HuH-7 (cell line): Measurements from ENCODE around the gene ZNF330.

Experiments
- DNase-seq: peaks from one replicate; pipeline ENCODE4 v3.0.0; 2011; ENCODE audit warnings: low spot score

The ZNF330 gene

DNA sequence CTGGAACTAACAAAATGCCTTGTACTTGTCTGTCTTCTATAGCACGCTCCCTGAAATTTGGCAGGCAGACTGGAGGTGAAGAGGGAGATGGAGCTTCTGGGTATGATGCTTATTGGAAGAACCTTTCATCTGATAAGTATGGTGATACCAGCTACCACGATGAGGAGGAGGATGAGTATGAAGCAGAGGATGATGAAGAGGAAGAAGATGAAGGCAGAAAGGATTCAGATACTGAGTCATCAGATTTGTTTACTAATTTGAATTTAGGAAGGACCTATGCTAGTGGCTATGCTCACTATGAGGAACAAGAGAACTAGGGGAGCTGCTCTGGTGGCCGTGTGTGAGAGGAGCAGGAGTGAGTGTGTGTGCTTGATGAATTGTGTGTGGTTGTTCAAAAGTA, 13.0 kb downstream of the ZNF330 start:
- no peak for DNase-seq

DNA sequence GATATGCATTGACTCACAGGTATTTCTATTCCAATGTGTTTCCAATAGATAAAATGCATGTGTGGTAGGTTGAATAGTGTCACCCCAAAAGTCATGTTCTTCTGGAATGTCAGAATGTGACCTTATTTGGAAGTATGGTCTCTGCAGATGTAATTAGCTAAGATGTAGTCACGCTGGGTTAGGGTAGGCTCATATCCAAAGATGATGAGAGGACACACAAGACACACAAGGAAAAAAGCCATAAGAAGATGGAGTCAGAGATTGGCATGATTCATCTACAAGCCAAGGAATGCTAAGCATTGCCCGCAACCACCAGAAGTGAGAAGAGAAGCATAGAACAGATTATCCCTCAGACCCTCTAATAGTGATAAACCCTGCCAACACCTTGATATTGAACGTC, 17.5 kb downstream of the ZNF330 start:
- DNase-seq, result no peak

DNA sequence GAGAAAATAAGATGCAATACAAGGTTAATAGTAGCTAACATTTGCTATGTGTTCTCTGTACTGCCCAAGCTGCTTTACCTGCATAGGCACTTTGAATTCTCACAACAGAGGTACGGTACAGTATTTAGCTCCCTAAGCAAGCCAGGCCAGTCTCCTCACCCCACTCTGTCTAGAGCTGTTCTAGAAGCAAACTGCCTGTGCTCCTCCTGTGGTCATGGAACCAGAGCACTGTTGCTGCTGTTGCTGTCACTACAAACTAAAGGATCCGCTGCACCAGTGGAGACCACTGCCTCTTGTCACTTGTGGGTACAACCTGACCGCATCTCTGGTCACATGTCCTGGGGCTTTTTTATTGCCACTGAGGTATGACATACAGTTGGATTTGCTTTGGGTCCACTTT, 19.6 kb downstream of the ZNF330 start:
- DNase-seq, result no peak

DNA sequence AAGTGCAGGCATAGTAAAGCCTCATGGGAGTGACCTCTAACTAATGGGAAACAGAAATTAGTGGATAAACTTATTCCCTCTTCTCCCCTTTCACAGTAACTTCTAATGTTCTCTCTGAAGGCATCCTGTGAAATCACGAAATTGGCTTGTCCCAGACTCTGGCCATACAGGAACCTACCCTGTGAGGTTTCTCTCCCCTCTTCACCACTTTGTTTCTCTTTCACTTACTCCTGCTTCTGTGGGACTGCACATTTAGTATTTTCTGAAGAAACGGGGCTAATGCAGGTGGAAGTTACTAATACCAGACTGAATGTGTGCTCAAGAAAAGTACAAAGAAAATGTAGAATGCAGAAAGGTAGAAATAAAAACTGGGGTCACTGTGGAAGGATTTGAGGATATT, 20.0 kb downstream of the ZNF330 start:
- no peak for DNase-seq

DNA sequence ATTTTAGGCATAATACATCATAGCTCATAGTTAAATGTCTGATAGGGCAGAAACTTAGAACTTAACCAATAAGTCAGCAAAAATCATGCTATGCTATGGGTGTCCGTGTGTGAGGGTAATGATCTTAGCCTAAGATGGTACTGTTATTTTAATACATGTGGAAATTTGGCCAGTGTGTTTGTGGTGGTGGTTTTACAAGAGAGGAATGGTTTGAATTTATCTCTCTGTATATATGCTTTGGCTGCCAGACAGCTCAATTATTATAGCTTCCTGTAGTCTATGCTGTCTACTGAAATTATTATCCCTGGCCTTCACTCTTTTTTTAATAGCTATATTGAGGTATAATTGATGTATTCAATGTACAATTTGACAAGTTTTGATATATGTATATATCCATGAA, 21.3 kb downstream of the ZNF330 start:
- DNase-seq, result no peak

DNA sequence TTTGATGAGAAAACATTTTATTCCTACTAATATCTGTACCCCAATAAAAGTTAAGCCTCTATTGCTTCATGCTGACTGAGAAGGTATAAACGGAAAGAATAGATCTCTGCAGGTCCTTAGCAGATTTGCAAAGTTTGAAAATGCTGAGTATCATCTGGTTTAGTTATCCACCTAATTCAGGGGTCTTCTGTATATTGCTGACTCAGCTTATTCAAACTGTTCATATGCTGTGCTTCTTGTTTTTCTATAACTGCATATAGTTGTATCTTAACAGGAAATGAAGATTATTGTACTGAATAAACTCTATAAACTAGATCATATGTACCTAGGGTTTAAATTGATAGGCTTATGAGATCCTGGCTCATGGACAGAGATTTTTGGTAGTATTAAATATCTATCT, 23.7 kb downstream of the ZNF330 start:
- no peak for DNase-seq

DNA sequence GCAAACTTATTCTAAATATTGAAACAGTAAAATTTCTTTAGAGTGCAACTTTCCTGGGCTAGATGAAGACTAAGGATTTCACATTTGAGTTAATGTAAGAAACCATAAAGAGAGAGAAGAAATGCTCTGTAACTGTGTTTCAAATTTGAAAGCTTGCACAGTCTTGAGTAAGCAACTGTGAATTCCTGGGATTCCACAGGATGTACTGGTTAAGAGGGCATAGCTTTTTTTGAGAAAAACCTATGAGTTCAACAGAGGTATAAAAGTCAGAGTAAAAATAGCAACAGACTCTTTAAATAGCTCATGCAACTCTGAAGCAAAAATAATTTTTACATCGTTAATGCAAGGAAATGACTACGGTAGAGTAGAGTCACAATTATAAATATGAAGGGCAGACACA, 25.5 kb downstream of the ZNF330 start:
- DNase-seq, result no peak

DNA sequence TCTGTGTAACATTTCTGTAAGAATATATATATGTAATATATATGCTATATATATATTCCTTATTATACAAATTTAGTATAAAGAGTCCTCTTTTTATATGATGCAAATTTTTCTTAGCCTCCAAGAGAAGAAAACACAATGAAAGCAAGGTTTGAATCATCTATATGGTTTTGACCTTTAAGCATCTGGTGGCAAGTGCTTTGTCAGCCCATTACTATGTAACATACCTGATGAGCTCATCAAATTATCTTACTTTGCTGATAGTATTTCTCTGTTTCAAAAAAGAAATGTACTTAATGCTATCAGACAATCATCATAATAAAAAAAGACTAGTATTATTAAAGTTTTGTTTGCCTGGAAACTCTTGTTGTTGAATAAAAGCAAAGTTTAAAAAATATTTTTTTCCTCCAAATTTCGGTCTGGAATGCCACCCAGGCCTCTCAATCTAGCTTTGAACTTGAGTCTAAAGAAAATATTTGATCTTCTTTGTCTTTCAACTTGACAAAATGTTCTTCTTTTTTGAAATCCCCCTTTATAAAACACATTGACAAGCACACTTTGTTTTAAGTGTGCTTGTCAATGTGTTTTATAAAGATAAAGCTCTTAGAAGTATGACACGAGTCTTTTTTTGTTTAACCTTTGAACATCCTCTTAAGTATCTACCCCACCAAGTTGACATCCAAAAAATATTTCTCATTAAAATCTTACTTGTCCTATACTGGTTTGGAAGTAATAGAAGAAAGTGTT, 26.2 kb downstream of the ZNF330 start:
- no peak for DNase-seq

DNA sequence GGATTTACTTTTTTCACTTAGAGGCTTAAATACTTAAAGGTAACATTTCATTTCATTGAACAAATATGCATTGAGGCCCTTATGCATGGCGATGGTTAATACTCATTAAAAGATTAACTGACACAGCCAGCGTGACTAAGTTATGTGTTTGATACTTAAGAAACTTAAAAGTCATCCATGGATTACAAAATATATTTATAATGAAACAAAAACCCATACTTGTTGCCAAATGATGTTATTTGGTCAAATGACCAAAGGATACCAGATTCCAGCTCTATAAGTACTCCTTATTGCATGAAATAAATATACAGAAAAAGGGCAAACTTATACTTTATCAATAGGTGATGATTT, 26.7 kb downstream of the ZNF330 start:
- DNase-seq, result no peak

DNA sequence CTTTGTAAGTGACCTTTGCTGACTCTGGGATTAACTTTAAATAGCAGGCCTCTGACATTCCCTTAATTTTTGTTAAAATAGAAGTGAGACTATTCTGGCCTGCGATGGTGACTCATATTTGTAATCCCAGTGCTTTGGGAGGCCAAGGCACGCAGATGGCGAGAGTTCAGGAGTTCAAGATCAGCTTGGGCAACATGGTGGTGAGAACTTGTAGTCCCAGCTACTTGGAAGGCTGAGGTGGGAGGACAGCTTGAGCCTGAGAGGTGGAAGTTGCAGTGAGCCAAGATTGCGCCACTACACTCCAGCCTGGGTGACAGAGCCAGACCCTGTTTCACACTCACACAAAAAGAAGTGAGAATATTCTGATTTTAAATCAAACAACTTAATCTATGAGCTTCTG, 27.3 kb downstream of the ZNF330 start:
- no peak for DNase-seq

DNA sequence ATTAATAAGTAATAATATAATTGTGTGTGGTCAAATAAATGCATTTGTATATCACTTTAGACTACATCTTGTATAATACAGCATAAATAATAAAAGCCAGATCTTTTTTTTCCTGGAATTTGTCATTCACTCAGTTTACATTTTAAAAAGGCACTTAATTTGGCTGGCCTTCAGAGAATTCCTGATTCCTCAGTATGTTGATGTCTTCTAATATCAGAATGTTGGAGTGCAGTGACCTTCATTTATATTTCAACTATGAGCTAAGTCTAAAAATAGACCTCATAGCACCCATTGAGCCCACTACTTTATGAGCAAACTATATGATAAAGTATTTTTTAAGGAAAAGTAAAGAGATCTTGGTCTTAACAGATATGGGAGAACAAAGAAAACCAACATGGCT, 27.8 kb downstream of the ZNF330 start:
- DNase-seq, result no peak

DNA sequence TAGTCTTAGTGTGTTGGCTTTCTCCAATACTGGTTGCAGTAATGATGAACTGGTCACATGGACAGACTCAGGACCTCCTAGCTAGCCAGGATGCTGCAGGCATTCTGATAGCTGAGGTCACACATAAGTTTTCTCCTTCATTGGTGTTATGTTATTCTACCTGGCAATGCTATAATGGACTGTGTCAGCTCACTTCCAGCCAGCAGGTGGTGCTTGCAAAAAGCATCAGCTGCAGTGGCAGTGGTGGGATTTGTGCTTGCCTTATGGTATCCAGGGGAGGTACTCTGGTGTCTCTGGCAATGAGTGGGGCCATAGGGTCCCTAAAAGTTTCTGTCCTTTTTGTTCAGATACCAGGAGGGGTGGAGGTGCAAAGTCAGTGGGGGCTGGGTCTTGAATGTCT, 33.6 kb downstream of the ZNF330 start:
- DNase-seq, result no peak

DNA sequence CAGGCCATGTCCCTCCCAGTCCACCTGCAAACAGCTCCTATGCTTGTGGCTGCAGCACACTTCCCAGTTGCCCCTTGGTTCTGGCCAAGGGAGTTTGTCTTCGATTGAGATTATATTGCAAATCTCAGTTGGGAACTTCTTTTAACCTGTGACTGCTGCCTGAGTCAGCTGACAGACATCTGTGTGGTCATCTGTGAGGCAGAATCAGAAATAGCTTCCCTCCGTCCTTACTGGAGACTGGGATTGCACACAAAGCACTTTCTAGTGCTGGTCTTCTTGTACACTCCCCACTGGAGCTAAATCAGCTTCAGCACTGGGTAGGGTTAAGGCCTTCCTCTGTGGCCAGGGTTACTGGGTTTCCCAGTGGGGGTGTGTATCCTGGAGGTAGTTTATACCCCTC, 34.3 kb downstream of the ZNF330 start:
- DNase-seq, result no peak

DNA sequence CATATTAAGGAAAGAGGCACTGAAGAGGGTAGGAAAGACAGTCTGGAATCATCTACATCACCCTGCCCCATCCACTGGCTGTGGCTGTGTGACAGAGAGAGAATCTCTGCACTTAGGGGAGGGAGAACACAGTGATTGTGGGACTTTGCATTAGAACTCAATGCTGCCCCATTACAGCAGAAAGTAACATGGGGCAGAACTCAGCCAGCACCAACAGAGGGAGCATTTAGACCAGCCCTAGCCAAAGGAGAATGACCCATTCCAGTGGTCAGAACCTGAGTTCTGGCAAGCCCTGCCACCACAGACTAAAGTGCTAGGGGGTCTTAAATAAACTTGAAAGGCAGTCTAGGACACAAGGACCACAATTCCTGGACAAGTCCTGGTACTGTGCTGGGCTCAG, 37.9 kb downstream of the ZNF330 start:
- DNase-seq, result no peak

DNA sequence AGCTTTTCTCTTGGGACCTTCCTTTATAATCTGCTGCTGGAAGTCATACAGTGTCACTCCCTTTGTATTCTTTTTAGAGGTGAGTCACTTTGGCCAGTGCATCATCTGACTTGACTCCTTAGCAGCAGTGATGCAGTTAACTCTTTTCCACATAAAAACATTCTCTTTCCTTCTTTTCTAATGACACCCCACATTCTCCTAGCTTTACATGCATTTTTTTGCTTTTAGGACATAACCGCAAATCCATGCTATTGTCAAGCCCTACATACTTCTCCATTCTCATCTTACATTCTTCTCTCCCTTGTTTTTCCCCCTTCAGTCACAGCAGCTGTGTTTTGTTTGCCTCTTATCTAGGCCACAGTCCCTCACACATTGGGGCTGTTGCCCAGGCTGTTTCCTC, 55.1 kb downstream of the ZNF330 start:
- no peak for DNase-seq

DNA sequence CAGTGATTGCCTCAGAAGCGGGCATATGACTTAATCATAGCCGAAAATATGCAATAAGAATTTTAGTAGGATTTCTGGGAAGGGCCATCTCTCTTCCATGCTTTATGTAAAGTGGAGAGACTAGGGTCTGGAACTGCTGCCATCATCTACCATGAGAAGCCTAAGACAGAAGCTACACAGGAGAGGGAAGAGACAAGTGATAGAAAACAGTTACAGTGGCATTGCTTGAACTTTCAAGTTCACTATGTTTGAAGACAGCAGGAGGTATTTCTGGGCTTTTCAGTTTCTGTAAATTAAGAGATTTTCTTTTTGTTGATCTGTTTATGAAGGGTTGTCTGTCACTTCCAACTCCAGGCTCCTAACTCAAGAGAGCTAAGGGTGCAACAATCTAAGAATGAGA, 62.5 kb downstream of the ZNF330 start:
- no peak for DNase-seq

DNA sequence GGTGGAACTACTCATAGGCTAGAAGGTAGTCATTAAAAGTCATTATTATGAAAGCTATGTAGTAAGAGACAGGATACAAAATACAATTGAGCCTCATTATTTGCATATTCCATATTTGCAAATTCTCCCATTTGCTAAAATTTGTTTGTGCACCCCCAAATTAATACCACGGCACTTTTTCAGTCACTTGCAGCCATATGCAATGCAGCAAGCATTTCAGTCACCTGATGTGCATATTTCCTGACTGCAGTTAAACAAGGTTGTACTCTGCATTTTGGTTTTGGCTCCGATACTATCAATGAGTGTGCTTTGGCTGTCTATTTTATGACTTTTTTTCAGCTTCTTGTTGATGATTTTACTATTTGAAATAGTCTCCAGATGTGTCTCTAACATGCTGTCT, 62.9 kb downstream of the ZNF330 start:
- DNase-seq, result no peak
